ENCODE data around the gene COL6A2.
"Not testable (repeated sequence)": the region's sequence is repeated elsewhere in the genome, so short reads cannot be mapped to it uniquely, and the experiment has no call there.

Gene COL6A2

DNA sequence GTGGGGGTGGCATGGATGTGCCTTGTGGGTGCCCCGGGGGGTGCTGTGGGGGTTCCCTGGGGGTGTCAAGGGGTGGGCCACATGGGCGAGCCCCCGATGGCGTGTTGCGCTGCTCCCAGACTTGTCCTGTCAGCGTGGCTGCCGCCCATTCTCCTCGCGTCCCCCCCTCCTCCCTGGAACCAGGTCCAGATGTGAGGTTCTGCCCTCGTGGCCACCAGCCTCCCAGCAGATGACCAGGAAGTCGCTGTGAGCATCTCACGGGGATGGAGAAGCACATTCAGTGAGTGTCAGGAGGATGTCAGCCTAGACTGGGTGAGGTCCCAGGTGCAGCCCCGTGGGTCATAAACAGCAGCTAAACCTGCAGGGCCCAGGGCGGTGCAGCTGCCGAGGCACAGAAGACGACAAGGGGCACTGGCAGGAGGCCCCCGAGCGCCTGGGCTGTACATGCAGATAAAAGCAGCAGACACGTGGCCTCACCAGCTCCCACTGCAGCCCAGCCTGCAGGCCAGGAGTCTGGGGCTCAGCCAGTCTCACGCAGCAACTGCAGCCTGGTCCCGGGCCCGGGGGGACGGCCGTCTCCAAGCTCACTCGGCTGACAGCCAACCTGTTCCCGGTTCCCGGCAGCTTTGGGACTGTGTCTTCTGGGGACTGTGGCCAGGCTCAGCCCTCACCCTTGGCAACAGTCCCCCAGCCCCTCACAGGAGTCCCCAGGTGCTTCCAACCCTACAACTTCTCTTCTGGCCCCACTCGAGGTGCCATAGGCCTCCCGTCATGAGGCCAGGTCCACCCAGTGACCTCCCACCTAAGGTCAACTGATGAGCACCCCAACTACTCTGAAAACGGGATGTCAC, 17.5 kb upstream of the COL6A2 start:
- DNase-seq: no peak

DNA sequence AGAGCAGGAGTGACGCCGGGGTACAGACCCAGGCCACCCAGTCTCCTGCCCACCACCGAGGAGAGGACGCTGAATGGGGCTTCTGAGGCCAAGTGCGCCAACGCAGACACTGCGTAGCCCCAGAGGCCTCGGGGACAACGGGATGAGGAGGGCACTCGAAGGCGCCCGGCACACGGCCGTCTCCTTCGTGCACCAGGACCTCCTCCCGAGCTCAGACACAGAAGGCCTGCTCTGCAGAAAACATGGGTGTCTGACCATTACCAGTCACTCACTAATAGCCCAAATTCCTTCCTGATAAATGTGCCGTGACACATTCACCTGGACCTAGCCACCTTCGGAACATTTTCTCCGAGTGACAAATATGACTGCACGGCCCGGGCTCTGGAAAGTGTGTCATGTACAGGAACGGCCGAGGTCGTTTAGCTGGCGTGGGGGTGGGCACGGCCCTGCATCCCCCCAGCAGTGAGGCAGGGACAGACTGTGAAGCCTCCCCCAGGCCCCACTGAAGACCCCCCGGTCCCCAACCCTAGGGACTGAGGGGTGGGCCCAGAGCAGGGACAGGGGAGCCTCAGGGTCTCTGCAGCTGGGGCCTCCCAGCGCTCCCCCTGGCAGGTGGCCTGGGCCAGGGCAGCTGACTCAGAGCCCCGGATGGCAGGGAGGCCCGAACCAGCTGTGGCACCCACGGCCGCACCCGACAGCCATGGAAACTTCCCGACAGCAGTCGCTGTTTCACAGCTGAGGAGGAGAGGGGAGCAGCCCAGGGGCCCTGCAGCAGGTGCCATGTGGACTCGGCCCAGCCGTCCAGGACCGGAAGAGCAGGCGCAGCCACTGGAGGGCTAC, 16.7 kb upstream of the COL6A2 start:
- no peak for DNase-seq

DNA sequence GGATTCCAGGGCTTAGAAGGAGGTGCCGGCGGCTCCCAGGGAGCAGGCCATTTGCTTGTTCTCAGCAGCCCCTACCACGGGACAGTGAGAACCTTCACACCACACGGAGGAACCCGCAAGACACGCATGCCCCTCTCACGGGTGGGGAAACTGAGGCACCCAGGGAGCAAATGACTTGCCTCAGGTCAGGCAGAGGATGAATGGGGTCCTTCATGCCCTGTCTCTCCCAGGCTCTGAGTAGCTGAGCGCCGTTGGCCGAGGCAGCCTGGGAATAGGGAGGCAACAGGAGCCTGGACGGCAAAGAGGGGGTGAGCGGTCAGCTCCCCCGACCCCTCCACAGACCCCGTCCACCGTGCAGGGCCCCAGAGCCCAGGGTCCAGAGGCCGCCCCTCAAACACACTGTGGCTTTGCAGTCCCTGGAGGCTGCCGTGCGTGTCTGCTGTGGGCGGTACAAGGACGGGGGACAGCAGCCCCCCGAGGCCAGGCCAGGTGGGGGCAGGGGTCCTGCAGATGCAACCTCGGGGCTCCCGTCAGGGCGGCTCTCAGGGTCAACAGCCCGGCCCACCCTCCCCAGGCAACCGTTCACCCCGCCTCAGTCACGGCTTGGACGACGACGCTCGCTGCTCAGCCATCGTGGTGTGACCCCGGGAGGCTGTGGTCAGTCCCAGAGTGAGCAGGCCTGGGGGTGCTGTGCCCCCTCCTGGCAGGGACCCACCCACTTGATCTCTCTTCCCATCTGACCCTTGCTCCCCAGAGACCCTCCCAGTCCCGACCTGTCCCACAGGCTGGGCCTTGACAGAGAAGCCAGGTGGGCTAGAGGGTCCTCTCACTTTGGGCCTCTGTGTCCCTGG, 15.8 kb upstream of the COL6A2 start:
- no peak for DNase-seq

GRCh38 chr21:46082713-46082962, 15.3 kb upstream of the COL6A2 start:
- no peak for DNase-seq

GRCh38 chr21:46082963-46083790, 14.7 kb upstream of the COL6A2 start:
- DNase-seq: no peak

- DNase-seq: no peak
Observed at GRCh38 chr21:46083791-46084561, 13.9 kb upstream of the COL6A2 start.

- DNase-seq: no peak
Observed at GRCh38 chr21:46084709-46085108, 13.2 kb upstream of the COL6A2 start.

GRCh38 chr21:46085259-46085658, 12.7 kb upstream of the COL6A2 start:
- not testable (repeated sequence) for DNase-seq

- no peak for DNase-seq
Observed at GRCh38 chr21:46087641-46088040, 10.3 kb upstream of the COL6A2 start.

GRCh38 chr21:46088189-46088588, 9.7 kb upstream of the COL6A2 start:
- no peak for DNase-seq

DNA sequence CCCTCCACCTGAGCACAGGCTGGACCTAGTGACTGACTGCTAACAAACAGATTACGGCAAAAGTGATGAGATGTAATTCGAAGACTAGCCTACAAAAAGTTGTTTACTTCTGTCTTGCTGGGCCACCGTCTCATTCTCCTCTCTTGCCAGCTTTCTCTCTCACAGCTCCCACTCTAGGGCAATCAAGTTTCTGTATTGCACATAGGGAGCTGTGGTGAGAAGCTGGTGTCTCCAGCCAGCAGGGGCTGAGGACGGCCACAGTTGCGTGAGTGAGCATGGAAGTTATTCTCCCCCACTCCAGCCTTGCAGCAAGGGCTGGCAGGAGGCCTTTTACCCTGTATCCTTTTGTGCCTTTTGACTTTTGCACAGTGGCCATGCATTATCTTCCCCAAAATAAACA, 8.6 kb upstream of the COL6A2 start:
- DNase-seq: no peak

DNA sequence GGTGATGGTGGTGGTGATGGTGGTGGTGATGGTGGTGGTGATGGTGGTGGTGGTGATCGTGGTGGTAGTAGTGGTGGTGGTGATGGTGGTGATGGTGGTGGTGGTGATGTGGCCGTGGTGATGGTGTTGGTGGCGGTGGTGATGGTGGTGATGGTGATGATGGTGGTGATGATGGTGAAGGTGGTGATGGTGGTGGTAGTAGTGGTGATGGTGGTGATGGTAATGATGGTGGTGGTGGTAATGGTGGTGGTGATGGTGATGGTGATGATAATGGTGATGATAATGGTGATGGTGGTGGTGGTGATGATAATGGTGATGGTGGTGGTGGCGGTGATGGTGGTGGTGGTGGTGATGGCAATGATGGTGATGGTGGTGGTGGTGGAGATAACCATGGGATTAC, 6.8 kb upstream of the COL6A2 start:
- DNase-seq: no peak

GRCh38 chr21:46091631-46092025, 6.3 kb upstream of the COL6A2 start:
- no peak for DNase-seq

GRCh38 chr21:46092026-46092764, 5.7 kb upstream of the COL6A2 start:
- DNase-seq: no peak

- DNase-seq: no peak
Observed at GRCh38 chr21:46092811-46093667, 4.9 kb upstream of the COL6A2 start.

GRCh38 chr21:46093668-46094400, 4.1 kb upstream of the COL6A2 start:
- DNase-seq: no peak

GRCh38 chr21:46094401-46095082, 3.4 kb upstream of the COL6A2 start:
- DNase-seq: no peak

GRCh38 chr21:46095083-46095719, 2.7 kb upstream of the COL6A2 start:
- DNase-seq: no peak

All from stimulated activated CD4-positive, alpha-beta T cell treated with anti-CD3 and anti-CD28 coated beads, Interleukin-4, amount 100 ng/mL, for 1 hour (primary cell).